HepG2 (cell line): ENCODE results near the gene SDR39U1. TPM values are rescaled to one million over a fixed set of nuclear protein-coding genes. Genes with fewer than 3 reads are reported as not detected.
A peak's percentile ranks its signal among the peaks of the same experiment; 100 is the strongest.

ENCODE experiments used
- AGO2 ChIP-seq: fragments of 200-400 bp; formaldehyde crosslinking; optimal IDR thresholded peaks from 2 replicates; pipeline ENCODE3; 2017; ENCODE audit warnings: mild to moderate bottlenecking, low read depth, low read length, moderate library complexity
- CBX2 ChIP-seq, 2 experiments: fragments of 200-600 bp in 1 of 2; sonication (generic); formaldehyde crosslinking in 1 of 2; IDR thresholded peaks; 2 replicates each; pipeline versions ENCODE4 v1.7.0 to v1.8.1; 2018 to 2022; ENCODE audit warnings: low read depth in 2 of 2, low read length in 1 of 2, mild to moderate bottlenecking in 1 of 2, missing genetic modification reagents in 1 of 2
- EP300 ChIP-seq, 3 experiments: sonication (generic) in 1 of 3; formaldehyde crosslinking in 1 of 3; IDR thresholded peaks; 2 replicates each; pipeline versions ENCODE4 v1.5.1 to v1.6.1; 2011 to 2020; ENCODE audit warnings: low read depth in 2 of 3, low read length in 2 of 3, borderline replicate concordance in 1 of 3, improper control_type of control experiment in 1 of 3, mild to moderate bottlenecking in 1 of 3, missing genetic modification reagents in 1 of 3, moderate library complexity in 1 of 3
- RBFOX2 ChIP-seq: fragments of 200-400 bp; formaldehyde crosslinking; IDR thresholded peaks from 2 replicates; pipeline ENCODE4 v1.6.1; 2017; ENCODE audit warnings: low read depth, mild to moderate bottlenecking, low read length
- SP140L ChIP-seq: sonication (generic); formaldehyde crosslinking; IDR thresholded peaks from 2 replicates; pipeline ENCODE4 v1.4.0; 2020; ENCODE audit warnings: missing genetic modification reagents, borderline replicate concordance
- ZBTB42 ChIP-seq: sonication (generic); formaldehyde crosslinking; IDR thresholded peaks from 2 replicates; pipeline ENCODE4 v1.5.0; 2020; ENCODE audit warnings: mild to moderate bottlenecking, missing genetic modification reagents
- ZNF343 ChIP-seq: sonication (generic); formaldehyde crosslinking; IDR thresholded peaks from 2 replicates; pipeline ENCODE4 v1.4.0; 2020; ENCODE audit warnings: mild to moderate bottlenecking, missing genetic modification reagents
- ZNF570 ChIP-seq: sonication (generic); formaldehyde crosslinking; IDR thresholded peaks from 2 replicates; pipeline ENCODE4 v1.4.0; 2020; ENCODE audit warnings: mild to moderate bottlenecking, missing genetic modification reagents, borderline replicate concordance
- ZNF749 ChIP-seq: sonication (generic); formaldehyde crosslinking; IDR thresholded peaks from 2 replicates; pipeline ENCODE4 v1.8.0; 2022; ENCODE audit warnings: mild to moderate bottlenecking, missing genetic modification reagents, moderate library complexity, borderline replicate concordance
- polyA plus RNA-seq, 8 experiments: library from polyadenylated mRNA; depleted of rRNA in 3 of 8; stranded (reverse) in 7 of 8; unstranded in 1 of 8; fragments of >200 nt; fragmentation: Illumina TruSeq in 4 of 8; extraction: Trizol in 4 of 8; gene quantifications; 2 replicates each; pipeline versions ENCODE4 v1.2.1 to v1.2.3, GENCODE V29; 2011 to 2016; ENCODE audit warnings: low read depth in 4 of 8, missing spikeins in 1 of 8, mixed read lengths in 1 of 8; ENCODE audit not compliant: insufficient read depth in 1 of 8
- total RNA-seq, 5 experiments: library from RNA; depleted of rRNA; stranded (reverse); fragments of >200 nt; fragmentation: Illumina TruSeq; extraction: Trizol; gene quantifications; 2 replicates each; pipeline ENCODE4 v1.2.3, GENCODE V29; 2016; ENCODE audit warnings: low read depth in 1 of 5
- TF ChIP-seq, protein P1 (sequence below): sonication (generic); formaldehyde crosslinking; IDR thresholded peaks from 2 replicates; pipeline ENCODE4 v1.4.0; 2020; ENCODE audit warnings: missing genetic modification reagents, borderline replicate concordance
- TF ChIP-seq, protein P2 (sequence below): sonication (generic); formaldehyde crosslinking; conservative IDR thresholded peaks from 2 replicates; pipeline ENCODE4 v1.5.0; 2020; ENCODE audit warnings: missing genetic modification reagents
- TF ChIP-seq, protein P3 (sequence below): sonication (generic); formaldehyde crosslinking; IDR thresholded peaks from 2 replicates; pipeline ENCODE4 v1.4.0; 2020; ENCODE audit warnings: missing genetic modification reagents, mild to moderate bottlenecking, borderline replicate concordance
- TF ChIP-seq, protein P4 (sequence below): fragments of 450-650 bp; IDR thresholded peaks from 2 replicates; pipeline ENCODE4 v1.6.1; 2017; ENCODE audit warnings: mild to moderate bottlenecking

The SDR39U1 gene
- total and polyA plus RNA-seq, 2 of the 13 experiments (the other 11 are each of a cell fraction or from before 2014, with no cell fraction given): 34.4 to 129 TPM

DNA sequence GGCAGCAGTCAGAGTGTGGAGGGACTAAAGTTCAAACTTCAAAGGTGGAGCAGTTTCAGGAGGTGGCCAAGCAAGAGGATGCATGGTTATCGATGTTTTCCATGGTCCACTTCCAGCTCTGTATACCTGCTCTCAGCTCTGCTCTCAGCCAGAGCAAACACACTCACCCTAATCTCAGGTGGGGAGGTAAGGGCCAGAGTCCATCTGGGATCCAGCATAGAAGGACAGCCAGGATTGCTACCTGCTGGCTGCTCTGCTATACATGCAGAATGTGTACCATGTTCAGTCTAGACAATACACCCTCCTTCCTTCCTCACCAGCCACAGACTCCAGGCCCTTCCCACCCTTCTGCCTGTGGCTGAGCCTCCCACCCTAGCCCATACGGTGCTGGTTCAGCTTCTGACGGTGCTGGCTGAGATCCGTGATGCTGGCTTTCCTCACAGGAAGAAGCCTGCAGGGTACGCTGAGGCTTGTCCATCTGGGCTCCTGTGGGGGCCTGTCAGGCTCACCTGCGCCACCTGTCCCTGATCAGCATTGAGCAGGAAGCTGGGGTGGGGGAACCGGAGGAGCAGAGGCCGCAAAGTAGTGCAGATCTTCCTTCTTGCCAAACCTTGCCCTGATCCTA, 15.6 kb downstream of the SDR39U1 start (continued):
- TF ChIP-seq, protein P1, sequence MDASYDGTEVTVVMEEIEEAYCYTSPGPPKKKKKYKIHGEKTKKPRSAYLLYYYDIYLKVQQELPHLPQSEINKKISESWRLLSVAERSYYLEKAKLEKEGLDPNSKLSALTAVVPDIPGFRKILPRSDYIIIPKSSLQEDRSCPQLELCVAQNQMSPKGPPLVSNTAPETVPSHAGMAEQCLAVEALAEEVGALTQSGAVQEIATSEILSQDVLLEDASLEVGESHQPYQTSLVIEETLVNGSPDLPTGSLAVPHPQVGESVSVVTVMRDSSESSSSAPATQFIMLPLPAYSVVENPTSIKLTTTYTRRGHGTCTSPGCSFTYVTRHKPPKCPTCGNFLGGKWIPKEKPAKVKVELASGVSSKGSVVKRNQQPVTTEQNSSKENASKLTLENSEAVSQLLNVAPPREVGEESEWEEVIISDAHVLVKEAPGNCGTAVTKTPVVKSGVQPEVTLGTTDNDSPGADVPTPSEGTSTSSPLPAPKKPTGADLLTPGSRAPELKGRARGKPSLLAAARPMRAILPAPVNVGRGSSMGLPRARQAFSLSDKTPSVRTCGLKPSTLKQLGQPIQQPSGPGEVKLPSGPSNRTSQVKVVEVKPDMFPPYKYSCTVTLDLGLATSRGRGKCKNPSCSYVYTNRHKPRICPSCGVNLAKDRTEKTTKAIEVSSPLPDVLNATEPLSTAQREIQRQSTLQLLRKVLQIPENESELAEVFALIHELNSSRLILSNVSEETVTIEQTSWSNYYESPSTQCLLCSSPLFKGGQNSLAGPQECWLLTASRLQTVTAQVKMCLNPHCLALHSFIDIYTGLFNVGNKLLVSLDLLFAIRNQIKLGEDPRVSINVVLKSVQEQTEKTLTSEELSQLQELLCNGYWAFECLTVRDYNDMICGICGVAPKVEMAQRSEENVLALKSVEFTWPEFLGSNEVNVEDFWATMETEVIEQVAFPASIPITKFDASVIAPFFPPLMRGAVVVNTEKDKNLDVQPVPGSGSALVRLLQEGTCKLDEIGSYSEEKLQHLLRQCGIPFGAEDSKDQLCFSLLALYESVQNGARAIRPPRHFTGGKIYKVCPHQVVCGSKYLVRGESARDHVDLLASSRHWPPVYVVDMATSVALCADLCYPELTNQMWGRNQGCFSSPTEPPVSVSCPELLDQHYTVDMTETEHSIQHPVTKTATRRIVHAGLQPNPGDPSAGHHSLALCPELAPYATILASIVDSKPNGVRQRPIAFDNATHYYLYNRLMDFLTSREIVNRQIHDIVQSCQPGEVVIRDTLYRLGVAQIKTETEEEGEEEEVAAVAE (CRISPR knock-in tag): 0 out of 2 replicates have a peak, but pooled peaks have one; percentile 82
- TF ChIP-seq AGO2 (no peak), EP300 (IDR thresholded peaks at IDR 0.05; ENCODE audit: low read depth in 2 of 2, low read length in 2 of 2) (peak in 1 of 2 experiments; percentile 54; a peak in 1 of 4 replicates), EP300 (CRISPR knock-in tag; IDR thresholded peaks at IDR 0.05; ENCODE audit: borderline replicate concordance) (peak; percentile 44; the same call in 1 of the 2 replicates), ZNF749 (CRISPR knock-in tag) (no peak), ZNF570 (no peak), CBX2 (IDR thresholded peaks at IDR 0.05; ENCODE audit: low read depth, low read length) (no peak), CBX2 (CRISPR knock-in tag; IDR thresholded peaks at IDR 0.05; ENCODE audit: low read depth) (peak; percentile 52; the same call in 1 of the 2 replicates), ZNF343 (CRISPR knock-in tag) (0 out of 2 replicates have a peak, but pooled peaks have one; percentile 67), SP140L (no peak), ZBTB42 (CRISPR knock-in tag) (no peak), RBFOX2 (no peak)
- TF ChIP-seq, protein P2, sequence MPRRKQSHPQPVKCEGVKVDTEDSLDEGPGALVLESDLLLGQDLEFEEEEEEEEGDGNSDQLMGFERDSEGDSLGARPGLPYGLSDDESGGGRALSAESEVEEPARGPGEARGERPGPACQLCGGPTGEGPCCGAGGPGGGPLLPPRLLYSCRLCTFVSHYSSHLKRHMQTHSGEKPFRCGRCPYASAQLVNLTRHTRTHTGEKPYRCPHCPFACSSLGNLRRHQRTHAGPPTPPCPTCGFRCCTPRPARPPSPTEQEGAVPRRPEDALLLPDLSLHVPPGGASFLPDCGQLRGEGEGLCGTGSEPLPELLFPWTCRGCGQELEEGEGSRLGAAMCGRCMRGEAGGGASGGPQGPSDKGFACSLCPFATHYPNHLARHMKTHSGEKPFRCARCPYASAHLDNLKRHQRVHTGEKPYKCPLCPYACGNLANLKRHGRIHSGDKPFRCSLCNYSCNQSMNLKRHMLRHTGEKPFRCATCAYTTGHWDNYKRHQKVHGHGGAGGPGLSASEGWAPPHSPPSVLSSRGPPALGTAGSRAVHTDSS (CRISPR knock-in tag): no peak
- TF ChIP-seq, protein P3, sequence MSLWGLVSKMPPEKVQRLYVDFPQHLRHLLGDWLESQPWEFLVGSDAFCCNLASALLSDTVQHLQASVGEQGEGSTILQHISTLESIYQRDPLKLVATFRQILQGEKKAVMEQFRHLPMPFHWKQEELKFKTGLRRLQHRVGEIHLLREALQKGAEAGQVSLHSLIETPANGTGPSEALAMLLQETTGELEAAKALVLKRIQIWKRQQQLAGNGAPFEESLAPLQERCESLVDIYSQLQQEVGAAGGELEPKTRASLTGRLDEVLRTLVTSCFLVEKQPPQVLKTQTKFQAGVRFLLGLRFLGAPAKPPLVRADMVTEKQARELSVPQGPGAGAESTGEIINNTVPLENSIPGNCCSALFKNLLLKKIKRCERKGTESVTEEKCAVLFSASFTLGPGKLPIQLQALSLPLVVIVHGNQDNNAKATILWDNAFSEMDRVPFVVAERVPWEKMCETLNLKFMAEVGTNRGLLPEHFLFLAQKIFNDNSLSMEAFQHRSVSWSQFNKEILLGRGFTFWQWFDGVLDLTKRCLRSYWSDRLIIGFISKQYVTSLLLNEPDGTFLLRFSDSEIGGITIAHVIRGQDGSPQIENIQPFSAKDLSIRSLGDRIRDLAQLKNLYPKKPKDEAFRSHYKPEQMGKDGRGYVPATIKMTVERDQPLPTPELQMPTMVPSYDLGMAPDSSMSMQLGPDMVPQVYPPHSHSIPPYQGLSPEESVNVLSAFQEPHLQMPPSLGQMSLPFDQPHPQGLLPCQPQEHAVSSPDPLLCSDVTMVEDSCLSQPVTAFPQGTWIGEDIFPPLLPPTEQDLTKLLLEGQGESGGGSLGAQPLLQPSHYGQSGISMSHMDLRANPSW: peak; percentile 31; the same call in 1 of the 2 replicates
- TF ChIP-seq, protein P4, sequence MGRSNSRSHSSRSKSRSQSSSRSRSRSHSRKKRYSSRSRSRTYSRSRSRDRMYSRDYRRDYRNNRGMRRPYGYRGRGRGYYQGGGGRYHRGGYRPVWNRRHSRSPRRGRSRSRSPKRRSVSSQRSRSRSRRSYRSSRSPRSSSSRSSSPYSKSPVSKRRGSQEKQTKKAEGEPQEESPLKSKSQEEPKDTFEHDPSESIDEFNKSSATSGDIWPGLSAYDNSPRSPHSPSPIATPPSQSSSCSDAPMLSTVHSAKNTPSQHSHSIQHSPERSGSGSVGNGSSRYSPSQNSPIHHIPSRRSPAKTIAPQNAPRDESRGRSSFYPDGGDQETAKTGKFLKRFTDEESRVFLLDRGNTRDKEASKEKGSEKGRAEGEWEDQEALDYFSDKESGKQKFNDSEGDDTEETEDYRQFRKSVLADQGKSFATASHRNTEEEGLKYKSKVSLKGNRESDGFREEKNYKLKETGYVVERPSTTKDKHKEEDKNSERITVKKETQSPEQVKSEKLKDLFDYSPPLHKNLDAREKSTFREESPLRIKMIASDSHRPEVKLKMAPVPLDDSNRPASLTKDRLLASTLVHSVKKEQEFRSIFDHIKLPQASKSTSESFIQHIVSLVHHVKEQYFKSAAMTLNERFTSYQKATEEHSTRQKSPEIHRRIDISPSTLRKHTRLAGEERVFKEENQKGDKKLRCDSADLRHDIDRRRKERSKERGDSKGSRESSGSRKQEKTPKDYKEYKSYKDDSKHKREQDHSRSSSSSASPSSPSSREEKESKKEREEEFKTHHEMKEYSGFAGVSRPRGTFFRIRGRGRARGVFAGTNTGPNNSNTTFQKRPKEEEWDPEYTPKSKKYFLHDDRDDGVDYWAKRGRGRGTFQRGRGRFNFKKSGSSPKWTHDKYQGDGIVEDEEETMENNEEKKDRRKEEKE: no peak
